ENCODE data around the gene SMIM38.

- no peak for TF ChIP-seq CTCF (IDR thresholded peaks at IDR 0.05; ENCODE audit: insufficient read depth, low read depth, low read length)
- TF ChIP-seq EZH2 (IDR thresholded peaks at IDR 0.05; ENCODE audit: insufficient read depth, low read length), result no peak
These were observed 14.0 kb upstream of the SMIM38 start for GRCh38 chr11:69141742-69142141.
